NOMO-1 (cell line): ENCODE results near the gene MYLK.
"Not testable (repeated sequence)": the region's sequence is repeated elsewhere in the genome, so short reads cannot be mapped to it uniquely, and the experiment has no call there.

Experiments
- DNase-seq, 2 experiments: peaks; one replicate each; lab custom pipeline; 2025; ENCODE audit not compliant: unreplicated experiment in 2 of 2; lab: John Stamatoyannopoulos, UW

Gene MYLK

DNA sequence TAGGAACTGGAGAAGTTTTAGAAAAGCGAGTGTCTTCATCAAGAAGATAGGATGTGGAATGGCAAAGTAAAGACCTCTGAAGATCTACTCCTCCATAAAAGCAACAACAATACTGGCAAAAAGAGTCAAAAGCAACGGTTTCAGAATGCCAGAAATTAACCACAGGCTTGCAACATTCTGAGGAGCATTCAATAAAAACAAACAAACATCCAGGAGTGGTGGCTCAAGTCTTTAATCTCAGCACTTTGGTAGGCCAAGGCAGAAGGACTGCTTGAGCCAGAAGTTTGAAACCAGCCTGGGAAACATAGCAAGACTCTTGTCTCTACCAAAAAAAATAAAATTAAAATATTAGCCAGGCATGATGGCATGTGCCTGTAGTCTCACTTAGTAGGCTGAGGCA lies 156.1 kb downstream of the MYLK start:
- no peak for DNase-seq

DNA sequence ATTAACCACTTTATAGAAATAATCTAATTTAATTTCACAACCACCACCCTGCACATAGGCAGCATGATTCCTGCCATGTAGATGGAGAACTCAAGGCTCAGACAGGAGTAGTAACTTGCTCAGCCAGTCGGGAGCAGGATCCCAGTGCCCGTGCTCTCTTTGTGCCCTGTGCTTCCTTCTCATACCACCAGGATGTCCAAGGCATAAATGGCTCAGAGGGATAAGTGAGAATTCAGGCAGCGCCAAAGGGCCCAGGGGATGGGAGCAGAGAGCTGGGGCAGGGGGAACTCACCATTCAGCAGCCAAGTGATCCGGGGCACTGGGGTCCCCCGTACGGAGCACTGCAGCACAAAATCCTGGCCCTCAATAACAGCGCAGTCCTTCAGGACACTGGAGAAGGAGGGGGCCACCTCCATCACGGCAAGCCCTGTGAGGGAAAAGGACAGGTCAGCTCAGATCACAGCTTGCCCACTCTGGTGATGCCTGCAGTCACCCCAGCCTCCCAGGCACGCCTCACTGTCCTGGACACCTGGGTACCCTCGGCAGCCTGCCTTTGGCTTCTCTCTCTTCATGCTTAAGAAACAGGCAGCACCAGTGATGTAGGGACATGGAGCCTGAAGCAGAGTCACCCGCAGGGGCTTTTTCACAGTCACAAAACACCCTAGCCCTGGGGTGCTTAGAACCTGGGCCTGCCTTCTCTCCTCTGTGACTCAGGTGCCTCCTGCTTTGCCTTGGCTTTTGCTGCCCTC lies 158.3 kb downstream of the MYLK start:
- DNase-seq, result no peak

DNA sequence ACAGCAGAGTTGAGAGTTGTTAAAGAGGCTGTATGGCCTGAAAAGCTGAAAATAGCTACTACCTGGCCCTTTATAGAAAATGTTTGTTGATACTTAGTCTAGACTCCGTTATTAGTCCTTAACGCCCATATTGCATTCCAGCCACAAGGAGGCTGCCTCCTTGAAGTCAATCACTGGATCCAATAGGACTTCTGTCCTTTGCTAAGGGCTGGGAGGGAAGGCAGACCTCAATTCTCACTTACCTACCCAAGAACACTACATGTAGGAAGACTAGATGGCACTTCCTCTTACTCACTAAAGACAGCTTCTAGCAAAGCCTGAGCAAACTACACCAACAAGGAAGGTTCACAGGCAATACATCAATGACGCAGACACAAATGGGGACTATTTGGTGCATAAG lies 159.8 kb downstream of the MYLK start:
- no peak for DNase-seq

DNA sequence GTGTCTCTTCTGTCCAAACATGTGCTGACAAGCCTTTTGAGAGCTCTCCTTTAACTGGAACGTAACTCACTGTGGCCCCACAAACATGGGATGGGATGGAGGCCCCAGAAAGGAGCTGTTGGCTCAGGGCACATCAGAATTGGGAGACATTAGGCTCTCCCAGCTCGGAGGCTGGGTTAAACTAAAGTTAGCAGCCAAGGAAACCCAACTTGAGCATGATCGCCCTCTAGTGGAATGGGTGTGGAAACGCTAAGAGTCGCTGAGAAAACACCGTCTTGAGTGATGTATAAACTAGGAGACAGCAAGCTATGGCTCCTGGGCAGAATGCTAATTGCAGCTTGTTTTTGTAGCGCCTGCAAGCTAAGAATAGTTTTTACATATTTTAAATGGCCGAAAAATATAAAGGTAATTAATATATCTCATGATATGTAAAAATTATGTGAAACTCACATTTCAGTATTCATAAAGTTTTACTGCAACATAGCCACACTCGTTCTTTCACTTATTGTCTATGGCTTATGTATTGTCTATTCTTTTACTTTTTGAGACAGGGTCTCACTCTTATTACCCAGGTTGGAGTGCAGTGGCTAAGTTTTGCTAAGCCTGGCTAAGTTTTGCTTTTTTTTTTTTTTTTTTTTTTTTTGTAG lies 160.5 kb downstream of the MYLK start:
- DNase-seq, result peak; percentile 62 to 73

DNA sequence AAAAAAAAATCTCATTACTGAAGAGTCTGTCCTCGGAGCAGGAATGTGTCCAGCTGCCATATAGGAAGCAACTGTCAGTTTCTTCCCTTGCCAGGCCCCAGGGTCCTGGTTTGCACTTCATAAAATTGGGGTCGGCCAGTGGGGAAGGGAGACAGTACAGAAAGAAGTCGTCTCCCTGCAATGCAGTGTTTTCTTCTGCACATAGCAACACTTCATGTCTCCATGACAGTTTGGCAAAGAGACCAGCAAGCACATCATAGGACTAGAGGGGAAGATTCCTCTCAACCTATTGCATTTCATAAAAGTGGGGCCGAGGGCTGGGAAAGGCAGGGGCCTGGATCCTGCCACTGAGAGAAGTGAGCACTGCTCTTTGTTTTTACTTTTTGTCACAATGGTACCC lies 161.1 kb downstream of the MYLK start:
- no peak for DNase-seq

DNA sequence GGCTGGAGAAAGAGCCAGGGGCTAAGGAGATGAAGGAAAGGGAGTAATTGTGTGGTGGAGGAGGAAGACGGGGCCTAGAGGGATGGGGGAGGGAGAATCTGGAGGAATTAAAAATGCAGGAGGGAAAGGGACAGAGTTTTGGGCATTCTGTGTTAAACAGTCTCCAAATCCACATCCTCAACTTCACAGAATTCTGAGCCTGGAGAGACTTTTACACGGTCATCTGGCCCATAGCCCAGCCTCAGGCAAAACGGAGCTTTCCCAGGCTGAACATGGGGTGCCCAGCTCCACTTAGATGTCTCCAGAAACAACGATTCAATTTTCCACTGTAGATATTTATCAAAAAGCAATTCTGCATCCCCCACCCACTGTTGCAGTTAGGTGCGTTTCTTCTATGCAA lies 161.7 kb downstream of the MYLK start:
- DNase-seq, result no peak

DNA sequence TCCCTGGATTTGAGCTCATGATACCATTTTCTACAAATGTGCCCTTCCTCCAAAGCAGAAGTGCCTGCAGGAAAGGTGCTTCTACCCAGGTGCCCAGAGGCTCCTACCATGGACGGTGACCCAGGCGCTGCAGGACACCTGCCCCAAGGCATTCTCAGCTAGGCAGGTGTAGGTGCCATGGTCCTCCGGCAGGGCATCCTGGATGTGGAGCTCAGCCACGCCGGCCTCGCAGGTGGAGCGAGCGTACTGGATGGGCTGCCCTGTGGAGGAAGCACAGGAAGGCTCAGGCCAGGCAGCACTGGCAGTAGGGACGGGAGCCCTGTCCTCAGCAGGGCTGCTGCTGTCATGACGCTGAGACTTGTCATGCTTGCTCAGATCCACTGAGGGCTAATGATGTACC lies 162.1 kb downstream of the MYLK start:
- DNase-seq, result no peak

DNA sequence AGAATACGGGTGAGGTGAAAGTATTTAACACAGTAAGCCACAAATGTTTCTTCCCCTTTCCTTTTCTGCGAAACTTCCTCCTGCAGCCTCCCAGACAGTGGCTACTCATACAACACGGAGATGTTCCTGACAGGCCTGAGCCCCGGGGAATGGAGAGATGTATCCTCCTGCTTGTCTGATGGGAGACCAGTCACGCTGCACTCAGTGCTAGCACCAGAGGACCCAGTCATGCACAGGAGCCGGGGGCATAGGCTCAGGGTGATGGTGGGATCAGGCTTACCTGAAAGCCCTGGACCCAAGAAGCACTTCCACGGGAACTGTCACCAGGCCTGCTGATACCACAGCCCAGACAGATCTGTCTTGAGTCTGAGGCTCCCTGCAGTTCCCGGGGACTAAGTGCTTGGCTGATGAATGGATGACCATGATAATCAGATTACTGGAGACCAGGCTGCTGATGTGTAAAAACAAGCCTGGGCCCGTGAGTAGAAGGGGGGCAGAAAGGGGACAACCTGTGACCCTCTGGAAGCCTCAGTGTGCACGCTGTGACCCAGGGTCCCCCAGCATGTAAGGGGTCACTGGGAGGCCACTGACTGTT lies 162.9 kb downstream of the MYLK start:
- DNase-seq, result not testable (repeated sequence)

DNA sequence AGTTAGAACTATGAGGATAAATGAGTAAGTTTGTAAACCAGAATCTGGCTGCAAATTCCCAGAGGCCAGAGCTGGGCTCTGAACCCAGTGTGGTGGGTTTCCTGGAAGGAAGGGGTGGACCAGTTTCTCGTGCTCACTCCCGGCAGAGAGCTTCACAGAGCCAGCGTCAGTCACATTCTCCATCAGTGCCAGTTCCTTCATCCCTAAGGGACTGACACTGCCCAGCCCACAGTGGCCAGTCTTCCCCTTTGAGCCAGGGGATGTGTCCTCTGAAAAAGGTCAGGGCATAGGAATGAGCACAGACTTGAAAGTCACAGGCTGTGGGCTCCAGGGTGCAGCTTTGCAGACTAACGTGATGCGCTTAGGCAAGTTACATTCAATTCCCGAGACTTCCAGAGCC lies 163.5 kb downstream of the MYLK start:
- no peak for DNase-seq

DNA sequence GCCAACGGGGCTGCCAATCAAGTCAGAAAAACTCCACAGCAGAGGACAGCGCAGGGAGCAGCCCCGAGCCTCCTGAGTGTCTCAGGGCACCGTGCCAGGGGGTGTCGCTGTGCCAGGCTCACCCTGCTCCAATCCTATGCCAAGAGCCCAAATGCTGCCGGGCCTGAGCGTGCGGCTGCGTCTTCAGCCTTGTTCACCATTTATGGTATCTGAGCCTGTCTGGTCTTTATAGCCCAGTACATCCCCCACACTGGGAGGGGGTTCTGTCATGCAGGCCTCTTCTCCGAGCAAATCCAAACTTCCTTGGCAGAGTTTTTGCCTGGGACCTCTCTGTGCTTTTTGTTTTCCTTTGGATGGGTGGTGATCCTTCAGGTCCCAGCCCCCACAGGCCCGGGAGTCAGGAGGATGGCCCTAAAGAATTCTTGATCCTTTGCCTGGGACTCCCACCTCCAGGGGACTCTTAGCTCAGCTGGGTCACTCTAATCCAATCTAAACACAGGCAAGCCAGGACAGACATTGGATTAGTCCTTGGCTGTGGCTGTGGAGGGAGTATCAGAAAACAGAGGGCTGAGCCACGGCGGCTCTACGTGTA lies 164.2 kb downstream of the MYLK start:
- DNase-seq, result no peak

DNA sequence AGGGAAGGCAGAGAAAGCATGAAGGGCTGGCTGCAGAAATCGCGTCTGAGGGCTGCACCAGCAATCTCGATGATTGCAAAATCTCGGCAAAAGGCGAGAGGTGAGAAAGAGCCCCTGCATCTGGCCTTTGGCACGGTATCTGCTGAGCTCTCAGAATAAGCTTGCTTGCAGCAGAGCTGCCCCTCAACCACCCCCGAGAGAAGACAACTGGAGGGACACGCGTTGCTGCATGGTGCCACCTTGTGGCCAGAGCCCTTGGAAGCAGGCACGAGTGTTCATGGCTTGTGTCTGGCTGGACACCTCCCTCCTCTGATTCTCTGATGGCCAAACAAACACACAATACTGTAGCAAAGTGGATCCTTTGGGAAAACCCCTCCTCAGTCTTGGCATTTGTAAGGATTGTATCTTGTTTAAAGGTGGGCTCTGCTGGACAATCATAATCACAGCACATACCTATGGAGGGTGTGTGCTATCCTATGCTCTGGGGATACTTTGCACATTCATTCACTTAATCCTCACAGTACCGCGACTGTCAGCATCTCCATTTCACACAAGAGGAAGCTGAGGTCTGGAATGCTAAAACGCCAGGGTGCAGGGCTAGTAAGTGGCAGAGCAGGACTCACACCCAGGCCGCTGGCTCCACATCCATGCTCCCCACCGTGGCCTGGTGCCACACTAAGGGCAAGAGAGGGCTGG lies 164.9 kb downstream of the MYLK start:
- peak in 1 of 2 experiments; percentile 23 for DNase-seq

DNA sequence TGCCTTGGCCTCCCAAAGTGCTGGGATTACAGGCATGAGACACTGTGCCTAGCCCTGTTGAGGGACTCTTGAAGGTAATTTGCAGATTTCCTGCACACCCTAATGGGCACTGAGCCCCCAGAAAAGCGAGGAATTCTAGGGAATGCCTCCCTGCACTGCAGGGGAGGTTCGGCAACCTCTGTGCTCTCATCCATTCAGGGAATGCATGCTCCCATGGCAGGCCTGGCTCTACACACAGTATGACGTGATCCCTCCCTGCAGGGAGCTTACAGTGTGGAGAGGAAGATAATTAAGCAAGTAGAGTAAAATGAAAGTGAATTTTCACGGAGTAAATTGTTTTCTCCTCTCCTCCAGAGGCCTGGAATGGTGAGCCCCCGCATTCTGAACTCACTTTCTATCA lies 166.0 kb downstream of the MYLK start:
- DNase-seq, result no peak

DNA sequence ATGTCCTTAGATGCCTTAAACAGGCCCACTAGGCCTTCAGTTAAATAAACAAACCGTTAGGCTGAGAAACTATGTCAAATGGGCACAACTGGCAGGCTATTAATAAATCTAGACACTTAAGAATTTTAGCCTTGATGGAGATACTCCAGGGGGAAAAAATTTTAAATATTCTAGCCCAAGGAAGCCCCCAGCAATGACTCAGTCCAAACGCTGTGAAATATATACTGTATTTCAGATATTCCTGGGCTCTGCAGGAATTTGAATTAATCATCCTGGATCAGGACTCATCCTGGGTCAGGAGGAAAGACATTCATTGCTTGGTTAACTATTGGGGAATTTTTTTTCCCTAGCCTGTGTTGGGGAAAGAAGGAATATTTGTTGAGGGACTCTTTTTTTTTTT lies 166.7 kb downstream of the MYLK start:
- not testable (repeated sequence) for DNase-seq

DNA sequence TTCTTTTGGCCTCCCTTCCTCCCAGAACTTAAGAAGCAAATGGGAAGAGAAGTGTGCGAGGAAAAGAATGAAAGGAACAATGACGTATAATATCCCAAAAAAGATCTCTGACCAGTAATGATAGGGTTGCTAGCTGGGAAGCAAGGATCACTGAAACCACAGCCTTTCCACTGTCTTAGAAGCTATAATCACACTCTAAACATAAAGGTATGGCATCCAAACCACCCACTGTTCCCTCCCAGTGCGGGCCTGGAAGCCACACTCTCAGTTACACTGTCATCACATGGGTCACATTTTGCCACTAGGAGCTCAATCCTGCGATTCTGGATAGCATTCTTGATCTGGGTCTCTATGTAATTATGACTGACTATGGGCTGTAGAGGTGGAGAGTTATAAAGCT lies 167.7 kb downstream of the MYLK start:
- DNase-seq, result no peak

DNA sequence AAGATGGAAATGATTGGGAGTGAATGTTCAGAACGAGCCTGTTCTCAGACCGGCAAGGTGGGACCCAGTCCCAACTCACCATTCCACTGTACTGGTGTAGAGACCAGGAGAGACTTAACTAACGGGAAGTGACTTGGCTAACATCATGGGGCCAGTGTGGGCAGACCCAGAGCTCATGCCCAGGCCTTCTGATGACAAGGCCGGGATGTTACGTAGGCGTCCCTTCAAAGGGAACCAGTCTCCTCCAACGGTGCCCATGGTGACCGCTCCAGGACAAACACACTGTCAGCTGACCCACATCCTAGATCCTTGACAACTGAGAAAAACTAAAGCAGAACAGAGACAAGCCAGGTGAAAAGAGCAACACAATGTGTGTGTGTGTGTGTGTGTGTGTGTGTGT lies 170.9 kb downstream of the MYLK start:
- DNase-seq, result no peak

DNA sequence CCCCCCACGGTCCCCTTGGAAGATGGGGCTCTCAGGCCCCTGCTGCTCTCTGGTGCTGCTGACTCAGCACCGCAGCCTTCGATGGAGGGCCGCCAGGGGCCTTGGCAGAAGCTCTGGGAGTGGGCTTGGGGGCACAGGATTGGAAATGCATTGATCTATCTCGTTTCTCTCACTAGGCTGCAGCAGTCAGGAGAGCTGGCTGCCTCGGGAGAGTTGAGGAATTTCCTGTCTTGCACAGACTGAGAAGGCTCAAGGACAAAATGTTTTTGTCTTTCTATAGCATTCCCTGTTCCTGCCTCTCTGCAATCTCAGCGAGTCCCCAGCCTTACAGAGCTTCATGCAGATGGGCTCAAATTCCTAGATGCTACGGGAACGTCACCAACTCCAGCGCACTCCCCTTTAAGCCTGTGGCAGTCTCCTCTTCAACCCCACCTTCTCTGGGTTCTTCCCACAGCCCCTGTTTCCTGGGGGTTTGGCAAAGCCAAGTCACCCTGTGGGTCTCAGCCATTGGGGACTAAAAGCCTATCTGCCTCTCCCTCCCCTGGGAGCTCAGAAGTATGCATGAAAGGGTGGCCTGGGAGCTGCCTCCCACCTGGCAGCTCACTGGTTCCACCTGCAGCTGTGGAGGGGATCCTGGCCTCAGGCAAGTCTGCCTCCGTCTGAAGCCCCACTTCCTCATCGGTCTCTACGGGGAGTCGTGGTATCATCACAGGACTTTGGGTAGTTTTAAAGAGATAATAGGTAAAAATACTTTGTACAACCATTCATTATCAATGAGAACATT lies 171.9 kb downstream of the MYLK start:
- no peak for DNase-seq

DNA sequence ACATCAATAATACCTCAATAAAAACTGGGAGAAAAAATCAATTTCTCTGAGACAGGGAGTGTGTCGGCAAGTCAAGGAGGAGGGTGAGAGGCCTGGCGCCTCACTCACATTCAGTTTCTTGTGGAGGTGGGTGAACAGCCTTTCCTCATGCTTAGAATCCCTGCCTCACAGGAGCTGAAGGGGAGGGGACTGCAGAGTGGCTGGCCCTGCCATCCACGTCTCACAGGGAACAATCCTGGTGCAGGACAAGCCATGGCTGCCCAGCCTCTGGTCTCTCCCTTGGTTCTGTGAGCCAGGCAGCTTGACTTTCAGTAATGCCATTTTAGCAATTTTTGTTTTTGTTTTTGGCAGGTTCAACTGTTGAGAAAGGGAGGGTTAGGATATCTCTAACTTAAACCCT lies 172.8 kb downstream of the MYLK start:
- no peak for DNase-seq

DNA sequence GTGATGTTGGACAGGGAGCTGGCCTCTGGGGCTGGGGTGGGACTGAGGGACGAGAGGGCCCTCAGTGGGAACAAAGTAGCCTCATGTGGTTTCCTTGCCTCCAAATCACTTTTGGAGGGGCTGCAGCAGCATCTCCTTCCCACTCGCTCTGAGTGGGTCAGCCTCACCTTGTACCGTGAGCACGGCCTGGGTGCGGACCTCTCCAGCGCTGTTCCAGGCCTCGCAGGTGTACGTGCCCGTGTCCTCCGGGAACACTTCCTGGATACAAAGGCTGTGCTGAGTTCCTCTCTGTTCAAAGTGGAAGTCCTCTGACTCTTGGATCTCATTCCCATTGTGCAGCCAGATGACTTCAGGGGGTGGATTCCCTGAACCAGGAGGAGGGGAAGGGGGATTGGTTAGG lies 175.6 kb downstream of the MYLK start:
- no peak for DNase-seq

DNA sequence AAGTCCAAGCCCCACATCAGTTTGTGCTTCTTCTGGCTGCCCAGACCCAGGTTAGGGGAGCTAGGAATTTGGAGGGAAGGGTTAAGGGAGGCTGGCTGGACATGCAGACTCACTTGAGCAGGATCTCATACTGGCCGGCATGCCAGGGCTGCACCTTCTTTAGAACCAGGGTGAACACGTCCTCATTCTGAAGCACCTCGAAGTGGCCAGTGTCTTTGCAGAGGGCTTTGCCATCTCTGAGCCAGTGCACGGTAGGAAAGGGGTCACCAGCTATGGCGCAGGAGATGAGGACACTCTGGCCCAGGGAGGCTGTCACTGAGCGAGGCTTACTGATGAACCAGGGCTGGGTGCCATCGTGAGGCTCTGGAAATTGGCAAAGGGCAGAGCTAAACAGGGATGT lies 176.5 kb downstream of the MYLK start:
- DNase-seq, result not testable (repeated sequence)

DNA sequence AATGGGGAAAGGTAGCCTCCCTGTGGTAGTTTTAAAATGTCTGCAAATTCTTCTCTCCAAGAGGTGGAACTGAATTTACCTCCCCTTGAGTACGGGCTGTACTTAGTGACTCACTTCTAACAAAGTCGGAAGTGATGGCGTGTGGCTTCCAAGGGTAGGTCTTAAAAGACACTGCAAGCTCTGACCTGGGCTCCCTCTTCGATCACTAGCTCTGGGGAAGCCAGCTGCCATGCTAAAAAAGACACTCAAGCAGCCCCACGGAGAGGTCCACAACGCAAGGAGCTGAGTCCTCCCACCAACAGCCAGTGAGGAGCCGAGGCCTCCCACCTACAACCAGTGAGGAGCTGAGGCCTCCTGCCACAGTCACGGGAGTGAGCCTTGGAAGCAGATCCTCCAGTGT lies 177.3 kb downstream of the MYLK start:
- DNase-seq, result no peak
